Neuronal stem cell (in vitro differentiated cells): ENCODE data around the gene KRT33A.

Experiments used
- DNase-seq: peaks from one replicate; pipeline ENCODE4 v3.0.0-alpha.2; 2013; ENCODE audit warnings: low spot score
- H2AFZ ChIP-seq: one replicate; pipeline ENCODE4 v1.6.1; 2013; ENCODE audit warnings: mild to moderate bottlenecking, low read length, inconsistent platforms
- H2AK5ac ChIP-seq: 2 replicates; pipeline ENCODE4 v1.6.1; 2013; ENCODE audit warnings: low read depth, mild to moderate bottlenecking, inconsistent platforms, low read length, moderate library complexity, mixed read lengths
- H2BK120ac ChIP-seq: 2 replicates; pipeline ENCODE4 v1.6.1; 2013; ENCODE audit warnings: low read depth, mild to moderate bottlenecking, inconsistent platforms, low read length, moderate library complexity, mixed read lengths
- H2BK12ac ChIP-seq: one replicate; pipeline ENCODE4 v1.6.1; 2013; ENCODE audit warnings: low read length, inconsistent platforms
- H2BK15ac ChIP-seq: 2 replicates; pipeline ENCODE4 v1.6.1; 2013; ENCODE audit warnings: mild to moderate bottlenecking, low read length, inconsistent platforms, mixed read lengths
- H2BK5ac ChIP-seq: one replicate; pipeline ENCODE4 v1.6.1; 2013; ENCODE audit warnings: inconsistent platforms, mild to moderate bottlenecking, low read length, moderate library complexity
- H3K14ac ChIP-seq: one replicate; pipeline ENCODE4 v1.6.1; 2013; ENCODE audit warnings: low read length, inconsistent platforms
- H3K18ac ChIP-seq: 2 replicates; pipeline ENCODE4 v1.6.1; 2013; ENCODE audit warnings: low read length, inconsistent platforms
- H3K23ac ChIP-seq: 2 replicates; pipeline ENCODE4 v1.6.1; 2013; ENCODE audit warnings: low read depth, mild to moderate bottlenecking, mixed read lengths, low read length, inconsistent platforms; ENCODE audit not compliant: poor library complexity
- H3K27ac ChIP-seq: replicated peaks from 3 replicates; pipeline ENCODE4 v1.5.1; 2013; ENCODE audit warnings: low read length, inconsistent platforms
- H3K27me3 ChIP-seq, 3 experiments: 2 replicates each; pipeline ENCODE4 v1.6.1; 2013; ENCODE audit warnings: low read length in 3 of 3, mild to moderate bottlenecking in 2 of 3, inconsistent platforms in 1 of 3, low read depth in 1 of 3, mixed read lengths in 1 of 3, moderate library complexity in 1 of 3; ENCODE audit not compliant: control insufficient read depth in 3 of 3, insufficient read depth in 3 of 3
- H3K36me3 ChIP-seq, 2 donors: replicated peaks in 1 of 2; 2 replicates each; pipeline ENCODE4 v1.6.1; 2013; ENCODE audit warnings: low read length in 2 of 2; ENCODE audit not compliant: control insufficient read depth in 2 of 2, insufficient read depth in 2 of 2
- H3K4ac ChIP-seq: 2 replicates; pipeline ENCODE4 v1.6.1; 2013; ENCODE audit warnings: inconsistent platforms, mild to moderate bottlenecking, low read length, moderate library complexity
- H3K4me1 ChIP-seq, 2 donors: 1 replicate in 1 of 2; 2 replicates in 1 of 2; pipeline ENCODE4 v1.6.1; 2013; ENCODE audit warnings: low read length in 2 of 2, low read depth in 1 of 2; ENCODE audit not compliant: control insufficient read depth in 2 of 2, insufficient read depth in 1 of 2
- H3K4me2 ChIP-seq: one replicate; pipeline ENCODE4 v1.6.1; 2013; ENCODE audit warnings: mild to moderate bottlenecking, low read length, inconsistent platforms; ENCODE audit not compliant: insufficient read depth, poor library complexity, severe bottlenecking
- H3K4me3 ChIP-seq, 2 donors: 2 replicates each; pipeline ENCODE4 v1.5.1; 2013; ENCODE audit warnings: low read length in 2 of 2, mild to moderate bottlenecking in 2 of 2, inconsistent platforms in 1 of 2, moderate library complexity in 1 of 2
- H3K79me1 ChIP-seq: one replicate; pipeline ENCODE4 v1.6.1; 2013; ENCODE audit warnings: low read depth, mild to moderate bottlenecking, inconsistent platforms, low read length, moderate library complexity
- H3K9ac ChIP-seq: one replicate; pipeline ENCODE4 v1.6.1; 2013; ENCODE audit warnings: mild to moderate bottlenecking, low read depth, low read length, inconsistent platforms; ENCODE audit not compliant: poor library complexity
- H3K9me3 ChIP-seq, 2 donors: replicated peaks in 1 of 2; 2 replicates each; pipeline versions ENCODE3 to v1.6.1; 2013; ENCODE audit warnings: low read length in 2 of 2, mild to moderate bottlenecking in 2 of 2, inconsistent platforms in 1 of 2, low read depth in 1 of 2, mixed read lengths in 1 of 2, moderate library complexity in 1 of 2; ENCODE audit not compliant: control insufficient read depth in 2 of 2, insufficient read depth in 1 of 2
- H4K8ac ChIP-seq: one replicate; pipeline ENCODE4 v1.6.1; 2013; ENCODE audit warnings: low read depth, mild to moderate bottlenecking, inconsistent platforms, low read length, moderate library complexity
- H4K91ac ChIP-seq: one replicate; pipeline ENCODE4 v1.6.1; 2013; ENCODE audit warnings: low read length, low read depth, mild to moderate bottlenecking, inconsistent platforms; ENCODE audit not compliant: poor library complexity
- WGBS, 2 donors: extraction: QIAGEN DNeasy Blood & Tissue Kit; methylation state at CpG; one replicate each; pipeline ENCODE4 v1.1.7; 2013; ENCODE audit warnings: missing lambda C conversion rate in 2 of 2, mixed read lengths in 1 of 2; ENCODE audit not compliant: insufficient read length in 2 of 2, insufficient replicate concordance in 1 of 2; ENCODE audit errors: extremely low coverage in 2 of 2; 5-methylcytosine and 5-hydroxymethylcytosine counted together

KRT33A gene

DNA sequence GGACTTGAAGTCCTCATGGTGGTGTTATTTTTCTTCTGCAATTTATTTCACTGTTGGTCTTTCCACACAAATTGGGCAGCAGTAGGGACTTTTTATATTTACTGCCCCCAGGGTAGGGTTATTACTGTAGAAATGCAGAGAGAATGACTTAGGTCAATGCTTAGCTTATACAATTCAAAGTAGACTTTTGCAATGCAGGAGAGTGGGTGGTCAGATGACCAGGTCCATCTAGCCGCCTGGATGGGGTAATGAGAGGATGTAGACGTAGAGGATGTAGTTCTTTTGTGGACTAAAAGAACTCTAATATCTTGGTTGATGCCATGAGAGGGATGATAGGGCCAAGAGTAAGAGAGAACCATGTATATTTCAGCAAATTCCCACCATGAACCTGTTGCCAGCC lies 32.4 kb downstream of the KRT33A start:
- Histone ChIP-seq H3K36me3 (no peaks in the 10 kb centered on the region), H2BK120ac (no peak overlapping the region), H3K18ac (no peak overlapping the region), H3K27ac (no peak overlapping the region), H3K4me1 (no peaks in the 10 kb centered on the region), H3K27me3 (peaks cover 0 to 2% (median 0%) of the 10 kb centered on the region in 3 experiments), H3K4ac (no peak overlapping the region), H3K23ac (no peak overlapping the region), H3K9ac (no peak overlapping the region), H4K91ac (no peak overlapping the region), H3K14ac (no peak overlapping the region), H2AFZ (no peak overlapping the region), H2BK5ac (no peak overlapping the region), H3K9me3 (no peaks in the 10 kb centered on the region), H3K4me2 (no peak overlapping the region), H3K4me3 (no peak overlapping the region), H2BK12ac (no peak overlapping the region), H3K79me1 (no peaks in the 10 kb centered on the region), H2AK5ac (no peak overlapping the region), H2BK15ac (no peak overlapping the region), H4K8ac (no peak overlapping the region)
- no CpG with 5 or more reads among the region's 2 CpGs for WGBS, 2 donors
- DNase-seq: no peak

DNA sequence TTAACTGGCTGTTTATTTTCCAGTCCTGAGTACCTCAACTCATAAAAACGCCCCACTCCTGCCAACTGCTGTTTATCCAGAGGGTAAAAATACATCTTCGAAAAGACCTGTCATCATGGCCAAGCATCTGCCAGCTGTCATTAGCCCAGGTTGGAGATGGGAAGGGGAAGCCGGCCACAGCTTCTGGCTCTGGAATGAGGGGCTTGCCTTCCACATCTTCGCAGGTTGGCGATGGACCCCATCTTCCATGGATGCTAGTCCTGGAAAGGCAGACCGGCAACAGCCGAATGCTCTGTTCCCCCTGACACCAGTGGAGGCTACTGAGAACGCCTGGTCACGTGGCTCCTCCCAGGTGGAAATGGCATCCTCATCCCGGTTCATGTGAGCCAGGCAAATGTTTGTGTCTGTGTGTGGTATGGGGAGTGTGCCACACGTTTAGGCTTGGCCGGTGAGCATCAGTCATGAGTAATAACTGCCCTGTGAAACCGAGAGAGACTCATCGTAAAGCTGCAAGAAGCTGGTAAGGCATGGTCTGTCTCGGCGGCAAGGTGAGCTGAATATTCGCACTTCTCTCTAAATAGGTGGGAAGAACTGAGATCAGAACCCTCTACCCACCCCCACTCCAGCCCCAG lies 34.7 kb downstream of the KRT33A start:
- Histone ChIP-seq H3K14ac (no peak overlapping the region), H2AK5ac (peak overlapping the region; percentile 30), H3K27ac (no peak overlapping the region), H2BK15ac (no peak overlapping the region), H4K91ac (no peak overlapping the region), H3K4ac (no peak overlapping the region), H3K27me3 (peaks cover 0 to 2% (median 0%) of the 10 kb centered on the region in 3 experiments), H2BK120ac (no peak overlapping the region), H3K9ac (no peak overlapping the region), H3K23ac (peak overlapping the region; percentile 35), H3K4me2 (no peak overlapping the region), H3K18ac (peak overlapping the region; percentile 32), H3K4me1 (no peaks in the 10 kb centered on the region), H3K36me3 (no peaks in the 10 kb centered on the region), H3K4me3 (no peak overlapping the region), H2BK12ac (no peak overlapping the region), H4K8ac (no peak overlapping the region), H3K79me1 (no peaks in the 10 kb centered on the region), H2BK5ac (no peak overlapping the region), H3K9me3 (peaks cover 0 to 3% of the 10 kb centered on the region in 2 donors), H2AFZ (no peak overlapping the region)
- no peak for DNase-seq
- no CpG with 5 or more reads among the region's 17 CpGs for whole genome bisulfite sequencing, 2 donors

DNA sequence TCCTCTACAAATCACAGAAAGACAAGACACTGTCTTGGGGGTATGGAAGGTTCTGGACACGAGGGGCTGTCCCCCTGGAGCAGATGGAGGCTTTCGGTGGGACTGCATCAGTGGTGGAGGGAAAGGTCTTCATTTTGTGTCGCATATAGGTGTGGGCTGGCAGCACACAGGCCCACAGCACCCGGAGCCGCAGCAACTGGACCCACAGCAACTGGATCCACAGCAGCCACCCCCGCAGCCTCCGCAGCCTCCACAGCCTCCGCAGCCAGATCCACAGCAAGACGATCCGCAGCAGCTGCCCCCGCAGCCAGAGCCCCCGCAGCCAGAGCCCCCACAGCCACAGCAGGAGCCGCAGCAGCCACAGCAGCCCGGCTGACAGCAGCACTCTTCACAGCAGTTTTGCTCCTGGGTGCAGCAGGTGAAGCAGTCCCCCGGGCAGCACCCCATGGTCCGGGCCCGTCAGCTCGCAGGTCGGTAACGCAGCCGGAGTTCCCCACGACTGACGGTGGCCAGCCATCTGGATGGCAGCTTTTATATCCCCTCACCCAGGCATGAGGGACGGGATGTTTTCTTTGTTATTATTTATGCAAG lies 35.3 kb downstream of the KRT33A start, which contains the start of gene KRTAP17-1:
TSS of gene KRTAP17-1 (minus strand) at position 507 of the 591 bp plus-strand sequence. CDS start at position 447, 60 bp downstream.
- Histone ChIP-seq H3K14ac (peak within 1 kb of the TSS; percentile 78), H2AFZ (no peak within 1 kb of the TSS), H3K23ac (peak within 1 kb of the TSS; percentile 60), H3K4ac (no peak within 1 kb of the TSS), H3K4me3 (no peak within 1 kb of the TSS), H4K91ac (no peak within 1 kb of the TSS), H2BK12ac (no peak within 1 kb of the TSS), H3K9me3 (peaks cover 0 to 3% of the 10 kb centered on the region in 2 donors), H3K27me3 (peaks cover 0 to 2% (median 0%) of the 10 kb centered on the region in 3 experiments), H3K9ac (no peak within 1 kb of the TSS), H3K4me2 (no peak within 1 kb of the TSS), H4K8ac (no peak within 1 kb of the TSS), H3K4me1 (no peaks in the 10 kb centered on the region), H3K79me1 (no peaks in the 10 kb centered on the region), H2BK15ac (peak within 1 kb of the TSS; percentile 82), H3K27ac (no peak within 1 kb of the TSS), H2AK5ac (peak within 1 kb of the TSS; percentile 74), H2BK5ac (no peak within 1 kb of the TSS), H3K18ac (peak within 1 kb of the TSS; percentile 79), H2BK120ac (no peak within 1 kb of the TSS), H3K36me3 (no peaks in the 10 kb centered on the region)
- no peak for DNase-seq
- WGBS, 2 donors: no CpG with 5 or more reads among the region's 24 CpGs

DNA sequence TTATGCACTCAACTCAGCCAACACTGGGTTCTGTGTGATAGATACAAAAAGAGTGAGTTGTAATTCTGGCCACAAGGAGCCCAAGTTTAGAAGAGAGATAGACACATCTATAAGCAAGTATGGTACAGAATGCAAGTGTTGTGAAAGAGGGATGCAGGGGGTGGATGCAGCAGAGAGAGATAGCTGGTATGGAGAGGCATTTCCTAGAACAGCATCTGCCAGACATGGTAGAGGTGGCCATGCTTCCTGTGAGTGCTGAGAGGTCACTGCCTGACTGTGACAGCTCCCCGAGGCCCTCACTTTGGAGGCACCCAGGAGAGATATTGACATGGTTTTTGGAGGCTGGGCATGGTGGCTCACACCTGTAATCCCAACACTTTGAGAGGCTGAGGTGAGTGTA lies 39.5 kb downstream of the KRT33A start:
- no CpG with 5 or more reads among the region's 1 CpG for WGBS, 2 donors
- Histone ChIP-seq H3K9me3 (peaks cover 0 to 3% of the 10 kb centered on the region in 2 donors), H3K36me3 (no peaks in the 10 kb centered on the region), H3K4ac (no peak overlapping the region), H2AFZ (no peak overlapping the region), H2BK5ac (no peak overlapping the region), H3K9ac (no peak overlapping the region), H2AK5ac (no peak overlapping the region), H3K4me3 (no peak overlapping the region), H3K79me1 (no peaks in the 10 kb centered on the region), H2BK12ac (no peak overlapping the region), H3K4me2 (no peak overlapping the region), H4K91ac (peak overlapping the region; percentile 75), H4K8ac (peak overlapping the region; percentile 76), H2BK120ac (no peak overlapping the region), H2BK15ac (no peak overlapping the region), H3K27me3 (peaks cover 0 to 2% (median 0%) of the 10 kb centered on the region in 3 experiments), H3K4me1 (peaks cover 0 to 1% of the 10 kb centered on the region in 2 donors), H3K23ac (no peak overlapping the region), H3K14ac (no peak overlapping the region), H3K18ac (no peak overlapping the region), H3K27ac (no peak overlapping the region)
- DNase-seq: no peak
